NB4 (cell line): Measurements from ENCODE around the gene PPFIA4.

Source experiments
- POLR2A ChIP-seq: IDR thresholded peaks from 2 replicates; pipeline ENCODE4 v1.6.1; 2011; ENCODE audit warnings: mild to moderate bottlenecking; ENCODE audit not compliant: insufficient read length; ENCODE audit errors: extremely low read depth
- TF ChIP-seq, protein P1 (sequence below): IDR thresholded peaks from one replicate; pipeline ENCODE4 v1.5.1; 2012; ENCODE audit warnings: low read depth, low read length
- TF ChIP-seq, protein P2 (sequence below): IDR thresholded peaks from 2 replicates; pipeline ENCODE4 v1.6.1; 2011; ENCODE audit warnings: low read depth, low read length

DNA sequence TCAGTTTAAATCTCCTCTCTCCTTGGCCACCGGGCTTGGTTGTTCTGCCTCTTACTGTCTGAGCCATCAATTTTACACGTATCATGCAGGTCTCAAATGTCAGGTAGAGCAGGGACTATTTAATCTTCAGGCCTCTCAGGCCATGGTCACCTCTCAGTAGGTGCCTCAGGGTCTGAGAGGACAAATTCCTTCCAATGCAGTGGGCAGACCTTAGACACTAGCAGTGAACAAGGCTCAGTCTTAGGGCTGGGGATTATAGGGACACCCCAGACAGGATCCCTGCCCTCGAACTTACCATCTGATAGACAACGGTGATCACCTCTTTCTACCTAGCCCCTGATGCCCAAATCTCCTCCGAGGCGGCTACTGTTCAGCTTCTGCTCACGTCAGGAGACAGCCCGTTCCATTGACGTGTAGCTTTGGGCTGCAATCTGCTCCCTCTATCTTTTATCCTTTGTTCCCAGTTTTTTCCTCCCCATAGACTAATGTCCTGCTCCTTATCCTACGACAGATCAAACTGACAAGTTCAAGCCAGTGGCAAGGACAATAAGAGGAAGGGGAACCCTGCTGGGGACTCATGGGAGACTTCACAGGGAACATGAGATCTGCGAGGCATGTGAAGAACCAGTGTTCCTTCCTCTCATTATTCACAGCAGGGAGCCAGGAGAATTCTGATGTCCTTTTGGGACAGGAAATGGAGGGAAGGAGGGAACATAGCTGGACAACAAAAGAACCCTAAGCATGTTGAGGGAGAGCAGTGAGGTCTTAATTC lies 60.9 kb downstream of the PPFIA4 start:
- TF ChIP-seq, protein P1, sequence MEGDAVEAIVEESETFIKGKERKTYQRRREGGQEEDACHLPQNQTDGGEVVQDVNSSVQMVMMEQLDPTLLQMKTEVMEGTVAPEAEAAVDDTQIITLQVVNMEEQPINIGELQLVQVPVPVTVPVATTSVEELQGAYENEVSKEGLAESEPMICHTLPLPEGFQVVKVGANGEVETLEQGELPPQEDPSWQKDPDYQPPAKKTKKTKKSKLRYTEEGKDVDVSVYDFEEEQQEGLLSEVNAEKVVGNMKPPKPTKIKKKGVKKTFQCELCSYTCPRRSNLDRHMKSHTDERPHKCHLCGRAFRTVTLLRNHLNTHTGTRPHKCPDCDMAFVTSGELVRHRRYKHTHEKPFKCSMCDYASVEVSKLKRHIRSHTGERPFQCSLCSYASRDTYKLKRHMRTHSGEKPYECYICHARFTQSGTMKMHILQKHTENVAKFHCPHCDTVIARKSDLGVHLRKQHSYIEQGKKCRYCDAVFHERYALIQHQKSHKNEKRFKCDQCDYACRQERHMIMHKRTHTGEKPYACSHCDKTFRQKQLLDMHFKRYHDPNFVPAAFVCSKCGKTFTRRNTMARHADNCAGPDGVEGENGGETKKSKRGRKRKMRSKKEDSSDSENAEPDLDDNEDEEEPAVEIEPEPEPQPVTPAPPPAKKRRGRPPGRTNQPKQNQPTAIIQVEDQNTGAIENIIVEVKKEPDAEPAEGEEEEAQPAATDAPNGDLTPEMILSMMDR, result no peak
- no peak for TF ChIP-seq POLR2A
- TF ChIP-seq, protein P2, sequence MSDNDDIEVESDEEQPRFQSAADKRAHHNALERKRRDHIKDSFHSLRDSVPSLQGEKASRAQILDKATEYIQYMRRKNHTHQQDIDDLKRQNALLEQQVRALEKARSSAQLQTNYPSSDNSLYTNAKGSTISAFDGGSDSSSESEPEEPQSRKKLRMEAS, result no peak
